IMR-90 (cell line): Measurements from ENCODE around the gene NPDC1. TPM values are rescaled to one million over a fixed set of nuclear protein-coding genes. Genes with fewer than 3 reads are reported as not detected.

ENCODE experiments used
- ATAC-seq: fragments of 200-7000 bp; cut with Tn5 transposase; 2 replicates; pipeline ENCODE4 v1.9.1; 2020; ENCODE audit warnings: low read depth, mild to moderate bottlenecking, moderate library complexity
- BruUV-seq: library from RNA; stranded (reverse); fragments of 400-500 nt; replicated peaks from 2 replicates; lab custom pipeline; 2021; lab: Mats Ljungman, UMichigan
- CTCF ChIA-PET: fragments of 300-600 bp; formaldehyde crosslinking; extraction: SDS; loops from one replicate; lab custom pipeline; 2021; ENCODE audit warnings: antibody characterized with exemption; lab: Yijun Ruan, JAX
- POLR2A ChIA-PET: fragments of 300-600 bp; sonication (Branson Sonifier 250); formaldehyde crosslinking; loops from one replicate; lab custom pipeline; 2022; ENCODE audit warnings: antibody characterized with exemption; ENCODE audit not compliant: unreplicated experiment; lab: Charles Lee
- DNase-seq: peaks from one replicate; pipeline ENCODE4 v3.0.0; 2013
- H2AFZ ChIP-seq: replicated peaks from 2 replicates; pipeline ENCODE3; 2013; ENCODE audit warnings: low read length, mild to moderate bottlenecking; ENCODE audit not compliant: poor library complexity
- H2AK5ac ChIP-seq: 2 replicates; pipeline ENCODE4 v1.6.1; 2013; ENCODE audit warnings: low read depth, low read length, inconsistent platforms
- H2AK9ac ChIP-seq: replicated peaks from 2 replicates; pipeline ENCODE3; 2013; ENCODE audit warnings: mild to moderate bottlenecking, low read depth, low read length, moderate library complexity; ENCODE audit not compliant: poor library complexity
- H2BK120ac ChIP-seq: 2 replicates; pipeline ENCODE4 v1.6.1; 2013; ENCODE audit warnings: low read depth, low read length, inconsistent platforms
- H2BK15ac ChIP-seq: 3 replicates; pipeline ENCODE4 v1.6.1; 2013; ENCODE audit warnings: low read depth, low read length, inconsistent platforms
- H2BK20ac ChIP-seq: 2 replicates; pipeline ENCODE4 v1.6.1; 2013; ENCODE audit warnings: low read depth, mild to moderate bottlenecking, inconsistent platforms, low read length, moderate library complexity
- H2BK5ac ChIP-seq: 2 replicates; pipeline ENCODE4 v1.6.1; 2013; ENCODE audit warnings: mild to moderate bottlenecking, low read depth, low read length, inconsistent platforms; ENCODE audit not compliant: poor library complexity, severe bottlenecking
- H3K14ac ChIP-seq: replicated peaks from 2 replicates; pipeline ENCODE4 v1.6.1; 2013; ENCODE audit warnings: low read depth, low read length, inconsistent platforms
- H3K18ac ChIP-seq: 2 replicates; pipeline ENCODE4 v1.6.1; 2013; ENCODE audit warnings: low read depth, low read length, control low read depth
- H3K23ac ChIP-seq: 2 replicates; pipeline ENCODE4 v1.6.1; 2013; ENCODE audit warnings: low read depth, low read length, inconsistent platforms
- H3K27ac ChIP-seq: 2 replicates; pipeline ENCODE4 v1.5.1; 2013; ENCODE audit warnings: mild to moderate bottlenecking, control low read depth, low read length; ENCODE audit not compliant: insufficient read depth
- H3K27me3 ChIP-seq: 2 replicates; pipeline ENCODE4 v1.6.1; 2013; ENCODE audit warnings: low read length; ENCODE audit not compliant: control insufficient read depth, insufficient read depth
- H3K36me3 ChIP-seq: 2 replicates; pipeline ENCODE4 v1.6.1; 2013; ENCODE audit warnings: low read length, mixed read lengths; ENCODE audit not compliant: control insufficient read depth, insufficient read depth
- H3K4ac ChIP-seq: 2 replicates; pipeline ENCODE4 v1.6.1; 2013; ENCODE audit warnings: low read depth, low read length, inconsistent platforms
- H3K4me1 ChIP-seq: 2 replicates; pipeline ENCODE4 v1.6.1; 2013; ENCODE audit warnings: low read length, mixed read lengths; ENCODE audit not compliant: control insufficient read depth, insufficient read depth
- H3K4me2 ChIP-seq: 2 replicates; pipeline ENCODE4 v1.6.1; 2013; ENCODE audit warnings: low read depth, mild to moderate bottlenecking, control low read depth, low read length, moderate library complexity
- H3K4me3 ChIP-seq: 2 replicates; pipeline ENCODE4 v1.5.1; 2013; ENCODE audit warnings: low read depth, mild to moderate bottlenecking, control low read depth, low read length, moderate library complexity; ENCODE audit not compliant: insufficient read depth
- H3K56ac ChIP-seq: 2 replicates; pipeline ENCODE4 v1.6.1; 2013; ENCODE audit warnings: low read length, inconsistent platforms; ENCODE audit not compliant: insufficient read depth; ENCODE audit errors: extremely low read depth
- H3K79me1 ChIP-seq, 2 experiments: 2 replicates each; pipeline ENCODE4 v1.6.1; 2013; ENCODE audit warnings: low read length in 2 of 2, inconsistent platforms in 1 of 2, low read depth in 1 of 2
- H3K9ac ChIP-seq: 2 replicates; pipeline ENCODE4 v1.6.1; 2013; ENCODE audit warnings: low read depth, low read length, control low read depth
- H3K9me1 ChIP-seq: 2 replicates; pipeline ENCODE4 v1.6.1; 2013; ENCODE audit warnings: low read length, inconsistent platforms; ENCODE audit not compliant: insufficient read depth
- H3K9me3 ChIP-seq: 2 replicates; pipeline ENCODE4 v1.6.1; 2013; ENCODE audit warnings: low read length; ENCODE audit not compliant: control insufficient read depth, insufficient read depth
- H4K20me1 ChIP-seq: 2 replicates; pipeline ENCODE4 v1.6.1; 2013; ENCODE audit warnings: low read length, inconsistent platforms; ENCODE audit not compliant: insufficient read depth
- H4K5ac ChIP-seq: 2 replicates; pipeline ENCODE4 v1.6.1; 2013; ENCODE audit warnings: mild to moderate bottlenecking, low read depth, low read length, control low read depth
- H4K8ac ChIP-seq, 2 experiments: 2 replicates each; pipeline ENCODE4 v1.6.1; 2013; ENCODE audit warnings: low read depth in 2 of 2, low read length in 2 of 2, control low read depth in 1 of 2, inconsistent platforms in 1 of 2
- H4K91ac ChIP-seq: 2 replicates; pipeline ENCODE4 v1.6.1; 2013; ENCODE audit warnings: low read depth, low read length, inconsistent platforms; ENCODE audit not compliant: insufficient read depth
- BHLHE40 ChIP-seq: fragments of 150-350 bp; IDR thresholded peaks from 2 replicates; pipeline ENCODE4 v1.6.1; 2016; ENCODE audit warnings: mild to moderate bottlenecking, low read depth, low read length
- CEBPB ChIP-seq: IDR thresholded peaks from 2 replicates; pipeline ENCODE4 v1.6.1; 2012; ENCODE audit warnings: low read depth, low read length, improper control_type of control experiment
- CHD1 ChIP-seq: IDR thresholded peaks from 2 replicates; pipeline ENCODE4 v1.6.1; 2012; ENCODE audit warnings: low read depth, low read length, improper control_type of control experiment
- CTCF ChIP-seq: conservative IDR thresholded peaks from 2 replicates; pipeline ENCODE4 v1.5.1; 2012; ENCODE audit warnings: mild to moderate bottlenecking, low read depth, low read length, improper control_type of control experiment
- ELK1 ChIP-seq: fragments of 150-350 bp; IDR thresholded peaks from 2 replicates; pipeline ENCODE4 v1.6.1; 2016; ENCODE audit warnings: low read depth, mild to moderate bottlenecking, low read length, moderate library complexity, borderline replicate concordance
- FOS ChIP-seq: fragments of 150-350 bp; IDR thresholded peaks from 2 replicates; pipeline ENCODE4 v1.6.1; 2016; ENCODE audit warnings: low read depth, low read length
- MAFK ChIP-seq: IDR thresholded peaks from 2 replicates; pipeline ENCODE4 v1.6.1; 2012; ENCODE audit warnings: low read depth, low read length, improper control_type of control experiment
- MAZ ChIP-seq: IDR thresholded peaks from 2 replicates; pipeline ENCODE4 v1.6.1; 2012; ENCODE audit warnings: low read depth, mild to moderate bottlenecking, low read length, improper control_type of control experiment, moderate library complexity, borderline replicate concordance
- MXI1 ChIP-seq: IDR thresholded peaks from 2 replicates; pipeline ENCODE4 v1.6.1; 2012; ENCODE audit warnings: low read depth, mild to moderate bottlenecking, low read length, moderate library complexity, borderline replicate concordance
- NFE2L2 ChIP-seq: fragments of 150-350 bp; IDR thresholded peaks from 2 replicates; pipeline ENCODE4 v1.6.1; 2016; ENCODE audit warnings: low read depth, mild to moderate bottlenecking, low read length
- POLR2A ChIP-seq: IDR thresholded peaks from 2 replicates; pipeline ENCODE4 v1.6.1; 2012; ENCODE audit warnings: mild to moderate bottlenecking, low read depth, low read length
- RAD21 ChIP-seq: IDR thresholded peaks from 2 replicates; pipeline ENCODE4 v1.6.1; 2012; ENCODE audit warnings: low read length, improper control_type of control experiment
- RCOR1 ChIP-seq: IDR thresholded peaks from 2 replicates; pipeline ENCODE4 v1.6.1; 2012; ENCODE audit warnings: mild to moderate bottlenecking, low read length, improper control_type of control experiment; ENCODE audit not compliant: insufficient replicate concordance
- RFX5 ChIP-seq: IDR thresholded peaks from 2 replicates; pipeline ENCODE4 v1.8.0; 2012; ENCODE audit warnings: low read depth, mild to moderate bottlenecking, low read length, moderate library complexity
- SMC3 ChIP-seq: fragments of 150-350 bp; IDR thresholded peaks from 2 replicates; pipeline ENCODE4 v1.6.1; 2016; ENCODE audit warnings: low read depth, mild to moderate bottlenecking, antibody characterized with exemption, low read length, moderate library complexity
- USF2 ChIP-seq: fragments of 150-350 bp; IDR thresholded peaks from 2 replicates; pipeline ENCODE4 v1.6.1; 2017; ENCODE audit warnings: mild to moderate bottlenecking, antibody characterized with exemption, low read length, low read depth
- WGBS, 2 experiments: methylation state at CpG; one replicate each; pipeline versions ENCODE4 v1.1.5 to v1.1.7; 2013; ENCODE audit warnings: missing lambda C conversion rate in 2 of 2; ENCODE audit not compliant: insufficient read length in 1 of 2; ENCODE audit errors: extremely low coverage in 2 of 2; 5-methylcytosine and 5-hydroxymethylcytosine counted together
- dilution Hi-C: fragments of 300-500 bp; cut with HindIII; formaldehyde crosslinking; loops from one replicate; pipeline ENCODE4 v1.14.3; 2018; ENCODE audit warnings: low sequenced_read_pairs; ENCODE audit not compliant: unreplicated experiment
- in situ Hi-C: fragments of 300-500 bp; cut with MboI; formaldehyde crosslinking; loops from 3 replicates; pipeline ENCODE4 v1.14.3; 2019; ENCODE audit warnings: low sequenced_read_pairs, inconsistent platforms, mixed read lengths
- intact Hi-C: fragments of 100-400 bp; cut with micrococcal nuclease; formaldehyde crosslinking; loops from 2 replicates; pipeline ENCODE4 v1.10.0; 2022
- polyA plus RNA-seq, 3 experiments: library from polyadenylated mRNA; depleted of rRNA; stranded (reverse); fragments of >200 nt; gene quantifications; 2 replicates each; pipeline ENCODE4 v1.2.3, GENCODE V29; 2012; ENCODE audit warnings: low replicate concordance in 1 of 3
- total RNA-seq: library from RNA; depleted of rRNA; stranded (reverse); fragments of >200 nt; gene quantifications from 2 replicates; pipeline ENCODE4 v1.2.3, GENCODE V29; 2012

NPDC1 gene
- total and polyA plus RNA-seq, 2 of the 4 experiments (the other 2 are of a cell fraction) = 2.7 to 58.1 TPM

- H3K9me3 ChIP-seq = no peaks in the 10 kb centered on the region
- H3K27me3 ChIP-seq = peaks cover 79% of the 10 kb centered on the region
- CTCF ChIA-PET = interaction anchor here (0.8 kb wide), 2 partner anchors 16 to 19 kb away, joined by 3 read pairs; no protein-coding TSS in a partner anchor
These were observed 6.3 kb upstream of the NPDC1 start for GRCh38 chr9:137052293-137052692.

More at GRCh38 chr9:137052293-137052692, 6.3 kb upstream of the NPDC1 start:
- H3K18ac ChIP-seq = no peak overlapping the region
- no peak overlapping the region for H3K56ac ChIP-seq
- TF ChIP-seq ELK1 (no peak), USF2 (no peak), RAD21 (no peak), MAZ (no peak), NFE2L2 (no peak), FOS (no peak), RFX5 (no peak), CHD1 (no peak), CEBPB (no peak), MAFK (no peak), MXI1 (no peak), BHLHE40 (no peak), RCOR1 (no peak), SMC3 (no peak), POLR2A (no peak), CTCF (no peak)
- H3K14ac ChIP-seq = no peak overlapping the region
- H3K9ac ChIP-seq = no peak overlapping the region
- dilution Hi-C loops (no loop called here), intact Hi-C loops (no loop called here), in situ Hi-C loops (no loop called here)
- no peak for DNase-seq
- H3K36me3 ChIP-seq = no peaks in the 10 kb centered on the region
- H4K20me1 ChIP-seq = no peaks in the 10 kb centered on the region; the same call in 1 of the 2 replicates
- no peak overlapping the region for H2BK120ac ChIP-seq
- WGBS, 2 experiments = no CpG with 5 or more reads among the region's 8 CpGs
- no peaks in the 10 kb centered on the region for H3K79me1 ChIP-seq
- H2AK5ac ChIP-seq = no peak overlapping the region
- no TSS peak for BruUV-seq
- no peak overlapping the region for H2BK15ac ChIP-seq
- no peak overlapping the region for H4K91ac ChIP-seq
- H2BK5ac ChIP-seq = no peak overlapping the region
- no peak overlapping the region for H3K23ac ChIP-seq
- H3K9me1 ChIP-seq = no peaks in the 10 kb centered on the region
- H4K5ac ChIP-seq = no peak overlapping the region
- H3K4me2 ChIP-seq = no peak overlapping the region
- peaks cover 3% of the 10 kb centered on the region; the same call in 1 of the 2 replicates for H3K4me1 ChIP-seq
- POLR2A ChIA-PET = interaction anchor here (0.5 kb wide), 1 partner anchor 947 kb away, joined by 8 read pairs; no protein-coding TSS in a partner anchor
- no peak overlapping the region for H3K4ac ChIP-seq
- ATAC-seq = no peak
- H2AK9ac ChIP-seq = no peak overlapping the region
- no peak overlapping the region for H3K27ac ChIP-seq
- H2BK20ac ChIP-seq = no peak overlapping the region
- H4K8ac ChIP-seq = no peak overlapping the region
- no peak overlapping the region for H2AFZ ChIP-seq
- H3K4me3 ChIP-seq = no peak overlapping the region
